Stimulated activated CD4-positive, alpha-beta T cell treated with anti-CD3 and anti-CD28 coated beads, Interleukin-1b, Interleukin-23, amount 100 ng/mL, for 4 hours (primary cell): ENCODE measurements around the gene EXOC1.
A peak's percentile ranks its signal among the peaks of the same experiment; 100 is the strongest.
"Not testable (repeated sequence)": the region's sequence is repeated elsewhere in the genome, so short reads cannot be mapped to it uniquely, and the experiment has no call there.

Experiments
- DNase-seq, 2 donors: peaks; one replicate each; pipeline ENCODE4 v3.0.0-alpha.2; 2020; ENCODE audit warnings: low read depth in 2 of 2

The EXOC1 gene

GRCh38 chr4:55907469-55907868 is 54.0 kb downstream of the EXOC1 start:
- no peak for DNase-seq

- no peak for DNase-seq
Measured at GRCh38 chr4:55910140-55910539, 56.7 kb downstream of the EXOC1 start.

GRCh38 chr4:55912249-55912648 is 58.8 kb downstream of the EXOC1 start:
- DNase-seq = no peak

GRCh38 chr4:55920571-55920970 is 67.1 kb downstream of the EXOC1 start:
- no peak for DNase-seq

GRCh38 chr4:55921093-55921492 is 67.6 kb downstream of the EXOC1 start:
- no peak for DNase-seq

- DNase-seq = no peak
Measured at GRCh38 chr4:55925241-55925640, 71.8 kb downstream of the EXOC1 start.

GRCh38 chr4:55926610-55927009 is 73.2 kb downstream of the EXOC1 start:
- DNase-seq = no peak

- DNase-seq = no peak
Measured at GRCh38 chr4:55927803-55928437, 74.5 kb downstream of the EXOC1 start.

GRCh38 chr4:55928846-55929245 is 75.4 kb downstream of the EXOC1 start:
- DNase-seq = no peak

- no peak for DNase-seq
Measured at GRCh38 chr4:55931043-55931442, 77.6 kb downstream of the EXOC1 start.

GRCh38 chr4:55931833-55932232 is 78.4 kb downstream of the EXOC1 start:
- no peak for DNase-seq

GRCh38 chr4:55932511-55932910 is 79.1 kb downstream of the EXOC1 start:
- no peak for DNase-seq

- no peak for DNase-seq
Measured at GRCh38 chr4:55933611-55934010, 80.2 kb downstream of the EXOC1 start.

GRCh38 chr4:55935907-55936306 is 82.5 kb downstream of the EXOC1 start:
- DNase-seq = not testable (repeated sequence)

- no peak for DNase-seq
Measured at GRCh38 chr4:55938481-55938880, 85.0 kb downstream of the EXOC1 start.

GRCh38 chr4:55939421-55939820 is 86.0 kb downstream of the EXOC1 start:
- no peak for DNase-seq

GRCh38 chr4:55941881-55942396 is 88.5 kb downstream of the EXOC1 start:
- no peak for DNase-seq

- DNase-seq = no peak
Measured at GRCh38 chr4:55947254-55947882, 93.9 kb downstream of the EXOC1 start.

- DNase-seq = peak; percentile 23 to 38
Measured at GRCh38 chr4:55947912-55948725, 94.7 kb downstream of the EXOC1 start.

GRCh38 chr4:55948726-55949481 is 95.5 kb downstream of the EXOC1 start, which contains the start of gene CEP135:
CEP135 (plus strand) TSS chr4:55948945; CDS start chr4:55952131, 3,186 bp downstream.
- peak; percentile 83 to 87 for DNase-seq

- DNase-seq = no peak
Measured at GRCh38 chr4:55949482-55949802, 96.0 kb downstream of the EXOC1 start.
